Epidermal melanocyte (primary cell): ENCODE measurements around the gene ALDH1L1.

Source experiments
- DNase-seq: peaks from one replicate; pipeline ENCODE4 v3.0.0; 2011; ENCODE audit warnings: low spot score; ENCODE audit not compliant: insufficient read length

ALDH1L1 gene

GRCh38 chr3:126154391-126155279 lies 25.8 kb downstream of the ALDH1L1 start:
- no peak for DNase-seq

GRCh38 chr3:126153695-126154360 lies 26.6 kb downstream of the ALDH1L1 start:
- DNase-seq = no peak

- no peak for DNase-seq
Observed at GRCh38 chr3:126152901-126153694, 27.3 kb downstream of the ALDH1L1 start.

GRCh38 chr3:126152458-126152857 lies 27.9 kb downstream of the ALDH1L1 start:
- no peak for DNase-seq

GRCh38 chr3:126151562-126152302 lies 28.7 kb downstream of the ALDH1L1 start:
- DNase-seq = no peak

GRCh38 chr3:126149960-126150515 lies 30.3 kb downstream of the ALDH1L1 start:
- no peak for DNase-seq

GRCh38 chr3:126149256-126149902 lies 31.0 kb downstream of the ALDH1L1 start:
- no peak for DNase-seq

- DNase-seq = no peak
Observed at GRCh38 chr3:126147932-126148683, 32.3 kb downstream of the ALDH1L1 start.

- no peak for DNase-seq
Observed at GRCh38 chr3:126147147-126147931, 33.0 kb downstream of the ALDH1L1 start.

- no peak for DNase-seq
Observed at GRCh38 chr3:126146525-126147146, 33.8 kb downstream of the ALDH1L1 start.

GRCh38 chr3:126146034-126146433 lies 34.4 kb downstream of the ALDH1L1 start:
- DNase-seq = no peak

GRCh38 chr3:126142652-126143051 lies 37.7 kb downstream of the ALDH1L1 start:
- no peak for DNase-seq

- DNase-seq = no peak
Observed at GRCh38 chr3:126137490-126138130, 42.8 kb downstream of the ALDH1L1 start.

- no peak for DNase-seq
Observed at GRCh38 chr3:126136428-126137220, 43.8 kb downstream of the ALDH1L1 start.

GRCh38 chr3:126135406-126136076 lies 44.8 kb downstream of the ALDH1L1 start:
- no peak for DNase-seq

GRCh38 chr3:126135071-126135405 lies 45.3 kb downstream of the ALDH1L1 start:
- no peak for DNase-seq
